Erythroblast (primary cell): Measurements from ENCODE around the gene TRIM38.

ENCODE experiments used
- DNase-seq, 2 experiments: peaks; one replicate each; lab custom pipeline; 2025; lab: John Stamatoyannopoulos, UW
- GATA1 ChIP-seq: IDR thresholded peaks from 2 replicates; pipeline ENCODE4 v1.6.1; 2011; ENCODE audit warnings: low read depth, mild to moderate bottlenecking, control low read depth, low read length, moderate library complexity
- POLR2A ChIP-seq: IDR thresholded peaks from 2 replicates; pipeline ENCODE4 v1.6.1; 2011; ENCODE audit warnings: mild to moderate bottlenecking, low read length

The TRIM38 gene

DNA sequence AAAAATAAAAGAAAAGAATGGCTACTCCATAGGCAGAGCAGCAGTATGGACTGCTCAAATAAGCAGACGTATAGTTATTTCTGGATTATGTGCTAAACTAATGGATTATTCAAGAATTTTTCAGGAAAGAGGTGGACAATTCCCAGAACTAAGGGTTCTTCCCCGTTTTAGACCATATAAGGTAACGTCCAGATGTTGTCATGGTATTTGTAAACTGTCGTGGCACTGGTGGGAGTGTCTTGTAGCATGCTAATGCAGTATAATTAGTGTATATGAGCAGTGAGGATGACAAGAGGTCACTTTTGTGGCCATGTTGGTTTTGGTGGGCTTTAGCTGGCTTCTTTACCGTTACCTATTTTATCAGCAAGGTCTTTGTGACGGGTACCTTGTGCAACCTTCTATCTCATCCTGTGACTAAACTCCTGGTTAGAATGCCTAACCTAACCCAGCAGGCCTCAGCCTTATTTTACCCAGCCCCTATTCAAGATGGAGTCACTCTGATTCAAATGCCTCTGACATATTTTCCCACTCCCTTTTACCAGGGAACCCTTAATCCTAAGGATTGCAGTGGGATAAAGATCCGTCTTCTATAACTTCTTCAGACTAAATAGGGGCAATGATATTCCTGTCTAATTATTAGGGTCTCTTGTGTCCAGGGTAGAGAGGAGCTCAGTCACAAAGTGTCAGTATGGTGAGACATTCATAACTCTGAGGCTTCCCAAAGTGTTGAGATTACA, 11.1 kb upstream of the TRIM38 start:
- TF ChIP-seq POLR2A: no peak
- no peak for TF ChIP-seq GATA1
- no peak for DNase-seq

DNA sequence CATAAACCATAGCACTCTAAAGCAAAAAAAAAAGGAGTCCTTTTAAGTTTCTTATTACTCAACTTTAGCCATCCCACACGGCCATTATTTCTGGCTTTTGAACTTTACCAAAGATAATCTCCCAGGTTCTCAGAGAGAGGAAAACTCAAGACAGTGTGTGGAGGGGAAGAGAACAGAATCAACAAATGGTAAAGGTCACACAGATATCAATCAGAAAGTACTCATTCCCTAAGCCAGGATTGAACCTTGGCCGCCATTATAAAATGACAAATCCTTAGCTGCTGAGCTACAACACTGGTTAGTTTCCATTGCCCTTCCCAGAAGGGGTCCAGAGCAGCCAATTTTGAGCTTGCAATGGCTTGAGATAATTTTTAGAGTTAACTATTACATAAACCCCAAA, 10.1 kb upstream of the TRIM38 start:
- no peak for DNase-seq
- no peak for TF ChIP-seq GATA1

DNA sequence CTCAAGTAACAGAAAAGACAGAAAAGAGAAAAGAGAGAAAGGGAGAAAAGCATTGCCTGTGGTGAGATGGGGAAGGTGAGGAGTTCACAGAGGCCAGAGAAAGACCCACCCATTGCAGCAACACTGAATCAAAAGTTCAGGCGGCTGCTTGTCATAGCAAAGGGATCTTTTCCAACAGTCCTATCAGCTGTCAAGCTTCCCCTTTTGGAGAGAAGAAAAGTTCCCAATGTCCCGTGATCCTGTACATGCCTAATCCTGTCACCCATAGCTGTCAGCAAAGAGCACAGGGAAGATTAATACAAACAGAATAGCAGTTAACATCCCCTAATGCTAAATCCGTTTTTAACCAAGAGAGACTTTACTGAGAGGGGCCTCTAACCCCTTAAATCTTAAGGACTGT, 8.9 kb upstream of the TRIM38 start:
- TF ChIP-seq POLR2A (no peak), GATA1 (no peak)
- no peak for DNase-seq

DNA sequence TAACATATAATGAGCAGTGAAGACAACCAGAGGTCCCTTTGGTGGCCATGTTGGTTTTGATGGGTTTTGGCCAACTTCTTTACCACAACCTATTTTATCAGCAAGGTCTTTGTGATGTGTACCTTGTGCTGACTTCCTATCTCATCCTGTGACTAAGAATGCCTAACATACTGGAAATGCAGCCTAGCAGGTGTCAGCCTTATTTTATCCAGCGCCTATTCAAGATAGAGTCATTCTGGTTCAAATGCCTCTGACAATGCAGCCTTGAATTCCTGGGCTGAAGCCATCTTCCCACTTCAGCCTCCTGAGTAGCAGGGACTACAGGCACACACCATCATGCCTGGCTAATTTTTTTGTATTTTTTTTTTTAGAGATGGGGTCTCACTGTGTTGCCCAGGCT, 7.8 kb upstream of the TRIM38 start:
- TF ChIP-seq POLR2A: no peak
- TF ChIP-seq GATA1: no peak
- no peak for DNase-seq

DNA sequence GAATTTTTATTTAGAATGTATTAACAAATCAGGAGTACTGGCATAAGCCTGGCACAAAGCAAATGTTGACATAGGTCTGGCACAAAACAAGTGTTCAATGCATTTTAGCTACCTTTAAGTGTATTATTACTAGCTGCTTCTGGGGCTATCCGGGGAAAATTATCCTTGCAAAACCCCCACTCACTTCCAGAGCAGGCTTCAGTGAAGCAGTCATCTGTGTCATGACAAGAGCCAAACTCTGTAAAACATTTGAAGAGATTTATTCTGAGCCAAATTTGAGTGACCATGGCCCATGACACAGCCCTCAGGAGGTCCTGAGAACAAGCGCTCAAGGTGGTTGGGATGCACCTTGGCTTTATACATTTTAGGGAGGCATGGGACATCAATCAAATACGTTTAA, 6.4 kb upstream of the TRIM38 start:
- TF ChIP-seq GATA1 (no peak), POLR2A (no peak)

DNA sequence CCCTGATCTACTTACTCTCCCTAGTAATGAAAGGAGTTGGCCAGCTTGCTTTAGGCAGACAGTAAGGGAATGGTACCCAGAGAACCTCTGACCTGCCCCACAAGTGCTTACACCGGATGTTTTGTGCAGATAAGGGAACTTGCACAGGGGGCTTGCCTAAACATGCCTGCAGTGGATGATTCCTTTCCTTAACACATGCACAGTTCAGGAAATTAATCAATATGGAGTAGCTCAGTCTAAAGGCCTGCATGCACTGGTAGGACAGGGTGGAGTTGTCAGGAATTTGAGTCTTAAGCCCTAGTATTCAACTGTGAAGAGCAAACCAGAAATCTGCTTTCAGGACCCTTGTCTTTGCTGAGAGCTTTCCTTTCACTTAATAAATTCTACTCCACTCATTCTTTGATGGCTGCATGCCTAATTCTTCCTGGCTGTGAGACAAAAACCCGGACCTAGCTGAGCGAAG, 3.9 kb upstream of the TRIM38 start:
- peak; percentile 27 to 57 for DNase-seq
- TF ChIP-seq GATA1 (no peak), POLR2A (no peak)

More for the DNA sequence above, 6.4 kb upstream of the TRIM38 start:
- no peak for DNase-seq

DNA sequence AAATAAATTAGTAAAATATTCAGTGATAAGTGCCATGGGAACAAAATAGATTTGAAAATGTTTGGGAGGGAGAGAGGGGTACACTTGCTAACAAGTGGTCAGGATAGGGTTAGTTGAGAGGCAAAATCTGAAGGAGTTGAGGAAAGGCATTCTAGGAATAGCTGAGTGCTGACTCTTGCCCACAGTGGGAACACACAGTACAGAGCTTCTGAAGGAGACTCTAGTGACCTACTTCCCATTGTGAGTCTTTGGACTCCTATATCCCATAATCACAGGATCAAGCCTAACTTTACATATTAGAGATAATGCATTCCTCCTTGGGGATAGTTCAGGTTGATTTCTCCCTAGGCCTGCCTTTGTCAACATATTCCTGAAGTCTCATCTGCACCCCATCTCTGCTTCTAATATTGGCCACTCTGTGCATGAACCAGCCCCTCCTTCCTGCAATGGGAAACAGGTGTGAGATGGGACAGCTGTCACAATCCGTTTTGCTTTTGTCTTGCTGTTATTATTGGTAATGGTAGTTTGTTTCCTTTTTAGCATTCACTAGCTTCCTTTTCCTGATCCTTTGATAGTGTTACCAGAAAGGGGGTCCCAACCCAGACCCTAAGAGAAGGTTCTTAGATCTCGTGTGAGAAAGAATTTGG, 2.6 kb upstream of the TRIM38 start:
- no peak for DNase-seq
- TF ChIP-seq POLR2A (no peak), GATA1 (no peak)

DNA sequence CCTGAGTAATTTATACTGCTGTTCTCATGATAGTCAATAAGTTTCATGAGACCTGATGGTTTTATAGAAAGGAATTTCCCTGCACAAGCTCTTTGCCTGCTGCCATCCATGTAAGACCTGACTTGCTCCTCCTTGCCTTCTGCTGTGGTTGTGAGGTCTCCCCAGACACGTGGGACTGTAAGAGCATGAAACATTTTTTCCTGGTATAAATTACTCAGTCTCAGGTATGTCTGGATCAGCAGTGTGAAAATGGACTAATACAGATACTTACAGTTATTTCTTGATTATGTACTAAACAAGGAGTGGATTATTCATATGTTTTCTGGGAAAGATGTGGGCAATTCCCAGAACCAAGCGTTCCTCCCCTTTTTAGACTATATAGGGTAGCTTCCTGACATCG, 1.9 kb upstream of the TRIM38 start:
- no peak for DNase-seq

DNA sequence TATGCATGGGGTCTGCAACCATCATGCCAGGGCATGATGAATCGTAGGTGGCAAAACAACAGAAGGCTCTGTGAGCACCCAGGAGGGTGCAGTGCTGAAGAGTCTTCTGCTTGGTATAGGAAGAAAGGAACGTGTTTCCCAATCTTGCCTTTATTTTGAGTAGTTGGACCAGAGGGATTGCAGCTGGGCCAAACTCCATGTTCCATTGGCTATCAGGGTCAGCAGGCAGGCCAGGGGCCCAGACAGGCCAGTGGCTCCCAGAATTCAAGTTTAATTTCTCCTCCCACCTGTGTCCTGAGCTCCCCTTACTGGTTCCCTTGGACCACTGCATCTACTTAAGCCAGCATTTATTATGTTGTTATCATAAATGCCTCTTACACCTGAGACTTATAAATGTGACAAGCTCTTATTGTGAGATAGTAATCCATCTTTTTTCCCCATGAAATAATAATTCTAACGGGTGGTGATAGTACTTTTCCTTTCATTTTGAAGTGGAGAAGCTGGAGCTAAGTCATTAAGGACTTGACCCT, 918 bp upstream of the TRIM38 start:
- DNase-seq: no peak
- no peak for TF ChIP-seq GATA1
- no peak for TF ChIP-seq POLR2A

More for the DNA sequence above, 1.9 kb upstream of the TRIM38 start:
- TF ChIP-seq GATA1 (no peak), POLR2A (no peak)

DNA sequence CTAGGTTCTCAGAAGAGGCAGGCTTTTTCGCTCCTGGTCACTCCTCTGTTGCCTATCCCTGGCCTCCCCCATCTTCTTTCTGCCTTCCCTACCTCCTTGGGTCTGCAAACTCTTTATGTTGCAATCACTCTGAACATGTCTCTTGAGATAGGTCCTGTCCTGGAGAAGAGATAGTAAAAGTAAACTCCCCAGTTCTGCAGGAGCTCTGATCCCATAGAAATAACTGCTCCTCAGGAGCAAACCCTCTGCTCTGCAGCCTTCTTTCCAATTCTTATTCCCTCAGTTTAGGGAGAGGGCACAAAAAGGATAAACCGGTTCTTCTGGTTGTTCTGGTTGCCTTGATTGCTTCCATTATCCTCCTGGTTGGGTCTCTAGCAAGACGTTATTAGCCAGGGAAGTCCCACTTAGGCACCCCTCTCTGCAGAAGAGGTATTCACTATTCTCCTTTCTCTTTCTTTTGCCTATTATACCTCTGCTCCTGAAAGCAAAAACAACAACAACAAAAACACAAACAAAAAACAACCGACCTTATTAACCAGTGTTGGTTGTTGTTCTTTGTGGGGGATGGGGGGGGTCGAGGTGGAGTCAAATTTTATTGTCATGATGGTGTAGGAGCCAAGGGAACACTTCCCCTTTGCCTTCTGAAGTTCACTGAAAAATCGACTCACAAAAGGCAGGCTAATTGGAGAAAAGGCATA, 973 bp downstream of the TRIM38 start:
- peak; percentile 5 to 27 for DNase-seq
- no peak for TF ChIP-seq GATA1
- no peak for TF ChIP-seq POLR2A

DNA sequence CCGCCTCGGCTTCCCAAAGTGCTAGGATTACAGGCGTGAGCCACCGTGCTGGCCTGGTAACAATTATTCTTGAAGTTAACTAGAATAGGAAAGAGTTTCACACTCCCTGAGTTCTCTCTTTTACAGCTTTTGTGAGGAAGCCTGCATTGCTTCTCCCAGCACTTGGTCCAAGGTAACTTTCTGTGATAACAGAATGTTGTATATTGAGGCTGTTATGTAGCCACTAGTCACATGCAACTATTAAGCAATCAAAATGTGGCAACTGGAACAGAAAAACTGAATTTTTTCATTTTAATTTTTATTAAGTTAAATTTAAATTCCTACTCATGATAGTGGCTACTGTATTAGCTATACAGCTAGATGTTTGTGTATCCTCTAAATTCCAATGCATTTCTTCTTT, 2.5 kb downstream of the TRIM38 start:
- DNase-seq: no peak
- no peak for TF ChIP-seq GATA1

DNA sequence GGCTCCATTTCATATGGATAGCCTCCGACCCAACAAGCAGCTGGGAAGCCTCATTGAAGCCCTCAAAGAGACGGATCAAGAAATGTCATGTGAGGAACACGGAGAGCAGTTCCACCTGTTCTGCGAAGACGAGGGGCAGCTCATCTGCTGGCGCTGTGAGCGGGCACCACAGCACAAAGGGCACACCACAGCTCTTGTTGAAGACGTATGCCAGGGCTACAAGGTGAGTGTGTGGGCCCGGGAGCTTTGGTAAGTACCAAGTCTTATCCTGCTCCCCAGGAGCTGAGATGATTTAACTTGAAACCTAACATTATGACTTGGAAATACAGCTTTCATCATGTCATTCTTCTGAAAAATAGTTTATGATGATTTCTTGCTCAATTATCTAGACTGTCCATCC, 4.1 kb downstream of the TRIM38 start:
- DNase-seq: no peak
- TF ChIP-seq GATA1 (no peak), POLR2A (no peak)

DNA sequence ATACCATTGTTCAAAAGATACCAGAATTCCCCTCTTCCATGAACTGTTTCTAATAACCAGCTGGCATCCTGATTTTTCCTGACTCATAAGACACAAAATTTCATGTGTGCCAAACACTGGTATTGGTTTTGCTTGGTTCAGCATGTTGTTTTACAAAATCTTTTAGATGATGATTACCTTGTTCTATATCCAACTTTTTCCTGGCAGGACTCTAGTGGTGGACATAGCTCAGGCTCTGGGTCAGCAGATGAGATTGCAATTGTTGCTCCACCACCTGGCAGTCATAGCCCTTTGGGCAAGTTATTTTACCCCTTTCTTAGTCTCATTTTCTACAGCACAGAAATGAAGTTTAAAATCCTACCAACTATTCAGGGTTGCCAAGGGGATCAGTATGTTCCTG, 6.2 kb downstream of the TRIM38 start:
- no peak for DNase-seq
- TF ChIP-seq POLR2A: no peak
- TF ChIP-seq GATA1: no peak
